ENCODE measurements around the gene MORC2.

GRCh38 chr22:30882184-30882717 lies 86.3 kb downstream of the MORC2 start:
- no peak for TF ChIP-seq CTCF (IDR thresholded peaks at IDR 0.05)
- TF ChIP-seq POLR2A (IDR thresholded peaks at IDR 0.05): no peak

All from uterus (tissue), 2 donors.